Activated T-helper 2 cell treated with anti-CD3 and anti-CD28 coated beads, Interferon-gamma antibody, Interleukin-2, Interleukin-4, amounts not matched to agents 10 μg/mL and 5 μg/mL and 100 μg/mL, durations not matched to agents 14 hours and 24 hours and 36 hours (primary cell): ENCODE data around the gene PMS1. TPM values are rescaled to one million over a fixed set of nuclear protein-coding genes. Genes with fewer than 3 reads are reported as not detected.
A peak's percentile ranks its signal among the peaks of the same experiment; 100 is the strongest.

Experiments
- DNase-seq: peaks from one replicate; pipeline ENCODE4 v3.0.0; 2021; ENCODE audit warnings: low spot score
- H3K27ac Mint-ChIP-seq: one replicate; pipeline ENCODE4 v1.8.0; 2021; ENCODE audit warnings: mixed read lengths
- H3K27me3 Mint-ChIP-seq: one replicate; pipeline ENCODE4 v1.8.0; 2021; ENCODE audit warnings: low read depth, mixed read lengths
- H3K36me3 Mint-ChIP-seq: one replicate; pipeline ENCODE4 v1.8.0; 2021; ENCODE audit warnings: low read depth, mixed read lengths
- H3K4me1 Mint-ChIP-seq: one replicate; pipeline ENCODE4 v1.8.0; 2021; ENCODE audit warnings: low read depth, mixed read lengths
- H3K4me3 Mint-ChIP-seq: one replicate; pipeline ENCODE4 v1.8.0; 2021; ENCODE audit warnings: low read depth, mild to moderate bottlenecking, moderate library complexity, mixed read lengths
- H3K9me3 Mint-ChIP-seq: one replicate; pipeline ENCODE4 v1.8.0; 2021; ENCODE audit warnings: mixed read lengths
- intact Hi-C: fragments of 100-400 bp; cut with micrococcal nuclease; formaldehyde crosslinking; loops from one replicate; pipeline ENCODE4 v1.15.1; 2023
- total RNA-seq: library from RNA; stranded (reverse); gene quantifications from 2 replicates; pipeline ENCODE4 v1.2.3, GENCODE V29; 2022

Gene PMS1
- total RNA-seq, 1 donor from 2014 or later: 57.0 TPM

- no peaks in the 10 kb centered on the region for H3K27me3 Mint-ChIP-seq
- H3K4me1 Mint-ChIP-seq: peaks cover 3% of the 10 kb centered on the region
- H3K36me3 Mint-ChIP-seq: peaks cover 43% of the 10 kb centered on the region
- no peak overlapping the region for H3K4me3 Mint-ChIP-seq
- H3K27ac Mint-ChIP-seq: no peak overlapping the region
- intact Hi-C loops: no loop called here
- no peak for DNase-seq
- H3K9me3 Mint-ChIP-seq: no peaks in the 10 kb centered on the region
Measured at GRCh38 chr2:189851174-189851826, 67.0 kb downstream of the PMS1 start.

GRCh38 chr2:189854187-189854586, 69.9 kb downstream of the PMS1 start:
- intact Hi-C loops: no loop called here
- H3K27me3 Mint-ChIP-seq: no peaks in the 10 kb centered on the region
- DNase-seq: no peak
- no peaks in the 10 kb centered on the region for H3K9me3 Mint-ChIP-seq
- no peak overlapping the region for H3K27ac Mint-ChIP-seq
- peaks cover 3% of the 10 kb centered on the region for H3K4me1 Mint-ChIP-seq
- H3K36me3 Mint-ChIP-seq: peaks cover 33% of the 10 kb centered on the region
- no peak overlapping the region for H3K4me3 Mint-ChIP-seq

- DNase-seq: no peak
- no peaks in the 10 kb centered on the region for H3K27me3 Mint-ChIP-seq
- H3K4me1 Mint-ChIP-seq: peaks cover 3% of the 10 kb centered on the region
- no peak overlapping the region for H3K27ac Mint-ChIP-seq
- intact Hi-C loops: no loop called here
- H3K9me3 Mint-ChIP-seq: no peaks in the 10 kb centered on the region
- H3K36me3 Mint-ChIP-seq: peaks cover 29% of the 10 kb centered on the region
- no peak overlapping the region for H3K4me3 Mint-ChIP-seq
Measured at GRCh38 chr2:189854940-189855339, 70.7 kb downstream of the PMS1 start.

DNA sequence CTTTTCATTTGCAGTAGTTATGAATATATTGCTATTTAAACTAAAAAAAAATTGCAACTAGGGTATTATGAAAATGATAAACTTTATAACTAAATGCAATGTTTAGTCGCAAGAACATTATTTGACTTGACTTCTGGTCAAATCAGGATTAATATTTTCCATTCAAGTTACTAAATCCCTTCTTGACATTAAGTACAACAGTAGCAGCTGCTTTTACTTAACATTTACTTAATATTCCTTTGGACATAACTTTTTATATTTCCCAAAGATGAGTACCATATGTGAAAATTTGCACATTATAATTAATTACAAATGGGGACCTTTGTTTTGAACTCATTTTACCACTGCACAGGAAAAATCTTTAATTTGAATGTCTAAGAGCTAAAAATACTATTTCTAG, 74.0 kb downstream of the PMS1 start:
- DNase-seq: no peak
- Mint-ChIP-seq H3K9me3 (peaks cover 7% of the 10 kb centered on the region), H3K4me3 (no peak overlapping the region), H3K36me3 (peaks cover 48% of the 10 kb centered on the region), H3K4me1 (peaks cover 7% of the 10 kb centered on the region), H3K27ac (no peak overlapping the region), H3K27me3 (no peaks in the 10 kb centered on the region)
- intact Hi-C loops: no loop called here

GRCh38 chr2:189860161-189860560, 75.9 kb downstream of the PMS1 start:
- no peak overlapping the region for H3K27ac Mint-ChIP-seq
- intact Hi-C loops: no loop called here
- peaks cover 48% of the 10 kb centered on the region for H3K36me3 Mint-ChIP-seq
- no peaks in the 10 kb centered on the region for H3K27me3 Mint-ChIP-seq
- H3K4me3 Mint-ChIP-seq: no peak overlapping the region
- peaks cover 4% of the 10 kb centered on the region for H3K4me1 Mint-ChIP-seq
- DNase-seq: no peak
- peaks cover 7% of the 10 kb centered on the region for H3K9me3 Mint-ChIP-seq

DNA sequence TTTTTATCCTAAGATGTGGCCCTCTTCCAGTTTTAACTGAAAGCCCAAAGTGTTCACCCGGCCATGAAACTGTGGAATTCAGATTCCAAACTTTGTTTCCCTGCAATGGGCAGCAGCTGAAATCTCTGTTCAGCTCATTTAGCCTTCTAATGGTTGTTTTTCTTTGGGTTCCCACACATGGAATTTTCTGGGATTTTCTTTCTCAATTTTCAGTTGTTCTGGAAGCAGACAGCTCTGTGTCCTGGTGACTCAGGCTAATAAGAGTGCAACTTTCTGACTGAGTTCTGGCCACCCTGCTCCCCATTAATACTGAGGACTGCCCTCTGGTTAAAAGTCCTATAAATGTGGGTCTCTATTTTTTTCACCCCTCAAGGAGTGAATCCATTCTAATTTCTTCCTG, 78.5 kb downstream of the PMS1 start:
- peaks cover 40% of the 10 kb centered on the region for H3K36me3 Mint-ChIP-seq
- intact Hi-C loops: no loop called here
- DNase-seq: no peak
- no peak overlapping the region for H3K27ac Mint-ChIP-seq
- no peak overlapping the region for H3K4me3 Mint-ChIP-seq
- no peaks in the 10 kb centered on the region for H3K27me3 Mint-ChIP-seq
- H3K4me1 Mint-ChIP-seq: peaks cover 4% of the 10 kb centered on the region
- H3K9me3 Mint-ChIP-seq: peaks cover 7% of the 10 kb centered on the region

DNA sequence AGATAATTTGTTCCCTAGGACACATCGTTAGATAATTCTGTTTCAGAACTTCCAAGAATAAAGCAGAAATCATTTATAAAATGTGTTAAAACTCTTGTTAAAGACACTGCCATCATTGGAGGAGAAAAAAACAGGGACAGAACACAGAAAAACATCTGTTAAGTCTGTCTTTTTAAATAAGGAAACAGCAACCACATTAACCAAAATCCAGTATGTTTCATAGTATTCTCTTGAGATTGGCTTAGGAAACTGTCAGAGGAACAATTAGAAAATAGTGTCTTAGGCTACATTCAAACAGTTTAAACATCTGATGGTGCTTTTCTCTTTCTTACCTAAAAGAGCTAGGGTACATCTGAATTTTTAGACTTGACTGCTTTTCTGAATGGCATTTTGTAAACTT, 81.6 kb downstream of the PMS1 start:
- peaks cover 7% of the 10 kb centered on the region for H3K9me3 Mint-ChIP-seq
- no peak overlapping the region for H3K27ac Mint-ChIP-seq
- H3K27me3 Mint-ChIP-seq: no peaks in the 10 kb centered on the region
- H3K4me1 Mint-ChIP-seq: peaks cover 4% of the 10 kb centered on the region
- no peak overlapping the region for H3K4me3 Mint-ChIP-seq
- peaks cover 39% of the 10 kb centered on the region for H3K36me3 Mint-ChIP-seq
- intact Hi-C loops: no loop called here
- DNase-seq: no peak

GRCh38 chr2:189866296-189866695, 82.0 kb downstream of the PMS1 start:
- Mint-ChIP-seq H3K9me3 (peaks cover 7% of the 10 kb centered on the region), H3K36me3 (peaks cover 44% of the 10 kb centered on the region), H3K27me3 (no peaks in the 10 kb centered on the region), H3K27ac (no peak overlapping the region), H3K4me3 (no peak overlapping the region), H3K4me1 (peaks cover 4% of the 10 kb centered on the region)
- no peak for DNase-seq
- intact Hi-C loops: no loop called here

DNA sequence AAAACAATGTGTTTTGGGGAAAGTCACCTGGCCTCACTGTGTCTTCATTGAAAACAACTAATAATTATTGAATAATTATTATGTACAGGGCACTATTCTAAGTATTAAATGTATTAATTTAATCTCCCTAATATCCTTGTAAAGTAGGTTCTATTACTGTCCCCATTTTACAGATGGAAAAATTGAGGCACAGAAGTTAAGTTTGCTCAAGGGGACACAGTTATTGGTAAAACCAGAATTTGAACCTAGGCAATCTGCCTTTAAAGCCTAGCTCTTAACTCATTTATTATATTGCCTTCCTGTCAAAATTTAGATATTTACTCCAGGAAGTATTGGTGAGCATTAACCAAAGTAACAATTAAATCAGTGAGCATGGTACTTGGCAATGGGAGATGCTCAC, 84.6 kb downstream of the PMS1 start:
- Mint-ChIP-seq H3K27ac (no peak overlapping the region), H3K27me3 (no peaks in the 10 kb centered on the region), H3K4me3 (no peak overlapping the region), H3K9me3 (no peaks in the 10 kb centered on the region), H3K36me3 (peaks cover 37% of the 10 kb centered on the region), H3K4me1 (no peaks in the 10 kb centered on the region)
- DNase-seq: no peak
- intact Hi-C loops: no loop called here

- peaks cover 46% of the 10 kb centered on the region for H3K36me3 Mint-ChIP-seq
- H3K9me3 Mint-ChIP-seq: peaks cover 11% of the 10 kb centered on the region
- peaks cover 13% of the 10 kb centered on the region for H3K4me1 Mint-ChIP-seq
- DNase-seq: no peak
- H3K27me3 Mint-ChIP-seq: no peaks in the 10 kb centered on the region
- H3K27ac Mint-ChIP-seq: no peak overlapping the region
- intact Hi-C loops: no loop called here
- no peak overlapping the region for H3K4me3 Mint-ChIP-seq
Measured at GRCh38 chr2:189870381-189871085, 86.3 kb downstream of the PMS1 start.

DNA sequence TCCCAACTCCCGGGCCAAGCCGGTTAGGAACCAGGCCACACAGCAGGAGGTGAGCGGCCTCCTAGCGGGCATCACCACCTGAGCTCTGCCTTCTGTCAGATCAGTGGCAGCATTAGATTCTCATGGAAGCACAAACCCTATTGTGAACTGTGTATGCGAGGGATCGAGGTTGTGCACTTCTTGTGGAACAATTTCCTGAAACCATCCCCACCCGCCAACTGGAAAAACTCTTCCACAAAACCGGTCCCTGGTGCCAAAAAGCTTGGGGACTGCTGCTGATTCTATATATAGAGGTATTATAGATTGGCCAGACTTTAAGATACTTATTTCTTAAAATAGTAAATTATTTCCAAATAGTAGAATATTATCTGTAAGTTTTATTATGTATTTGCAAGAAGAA, 89.4 kb downstream of the PMS1 start:
- H3K27me3 Mint-ChIP-seq: no peaks in the 10 kb centered on the region
- H3K27ac Mint-ChIP-seq: no peak overlapping the region
- intact Hi-C loops: no loop called here
- peaks cover 62% of the 10 kb centered on the region for H3K36me3 Mint-ChIP-seq
- H3K4me1 Mint-ChIP-seq: peaks cover 13% of the 10 kb centered on the region
- DNase-seq: no peak
- peaks cover 11% of the 10 kb centered on the region for H3K9me3 Mint-ChIP-seq
- no peak overlapping the region for H3K4me3 Mint-ChIP-seq

DNA sequence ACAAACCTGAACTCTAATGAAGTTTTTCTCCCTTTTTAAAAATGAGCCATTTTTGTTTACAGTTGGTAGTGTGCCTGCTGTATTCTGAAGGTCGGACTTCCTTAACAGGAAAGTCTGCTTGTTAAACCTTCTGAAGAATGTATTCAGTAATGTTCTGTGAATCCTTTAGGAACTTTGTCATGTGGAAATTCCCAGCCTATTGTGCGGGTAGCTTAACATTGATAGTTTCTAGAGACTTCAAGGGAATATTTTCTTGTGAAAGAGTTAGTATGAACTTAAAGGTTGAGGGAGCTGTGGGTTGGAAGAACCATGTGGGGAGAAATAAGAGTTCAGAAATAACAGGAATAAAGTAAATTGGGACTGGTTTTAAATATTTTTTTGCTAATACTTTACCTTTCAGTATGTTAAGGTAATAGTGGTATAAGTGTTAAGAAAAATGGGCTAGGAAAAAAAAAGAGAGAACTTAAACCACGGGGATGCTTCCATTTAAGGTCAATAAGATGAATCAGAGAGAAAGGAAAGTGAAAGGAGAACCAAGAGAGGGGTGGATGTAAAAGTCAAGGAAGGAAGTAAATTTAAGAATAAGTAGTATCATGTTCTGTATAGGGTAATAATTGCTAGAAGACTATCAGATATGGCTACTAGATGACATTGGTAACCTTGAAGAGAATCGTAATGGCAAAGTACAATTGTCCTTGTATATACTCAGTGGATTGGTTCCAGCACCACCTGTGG, 90.5 kb downstream of the PMS1 start:
- Mint-ChIP-seq H3K4me1 (peaks cover 13% of the 10 kb centered on the region), H3K4me3 (no peak overlapping the region), H3K9me3 (peaks cover 11% of the 10 kb centered on the region), H3K27ac (peak overlapping the region; percentile 19), H3K36me3 (peaks cover 62% of the 10 kb centered on the region), H3K27me3 (no peaks in the 10 kb centered on the region)
- intact Hi-C loops: no loop called here
- DNase-seq: no peak

DNA sequence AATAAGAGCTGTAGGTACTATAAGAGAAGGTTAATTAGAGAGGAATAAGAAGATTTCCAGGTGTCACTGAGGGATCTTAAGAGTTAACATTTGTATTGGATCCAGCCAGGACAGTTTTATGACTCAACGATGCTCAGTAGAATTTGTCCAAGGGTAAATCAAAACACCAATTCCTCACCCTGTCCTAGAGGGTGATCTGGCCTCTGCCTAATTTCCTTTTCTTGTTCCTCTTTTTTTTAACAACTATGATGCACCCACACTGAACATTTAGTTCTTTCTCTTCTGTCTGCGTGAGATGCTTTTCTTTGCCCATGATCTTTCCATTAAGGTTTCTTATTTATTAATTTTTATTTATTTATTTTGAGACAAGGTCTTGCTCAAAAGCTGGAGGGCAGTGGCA, 92.0 kb downstream of the PMS1 start:
- Mint-ChIP-seq H3K4me1 (peaks cover 13% of the 10 kb centered on the region), H3K4me3 (no peak overlapping the region), H3K36me3 (peaks cover 55% of the 10 kb centered on the region), H3K27ac (no peak overlapping the region), H3K27me3 (no peaks in the 10 kb centered on the region), H3K9me3 (peaks cover 11% of the 10 kb centered on the region)
- no peak for DNase-seq
- intact Hi-C loops: no loop called here
